HG03060 (cell line): ENCODE results near the gene HCLS1.

Source experiments
- ATAC-seq: cut with Tn5 transposase; IDR thresholded peaks from one replicate; pipeline ENCODE4 v1.9.1; 2021; ENCODE audit warnings: low read depth, moderate number of reproducible peaks; ENCODE audit not compliant: unreplicated experiment

Gene HCLS1

DNA sequence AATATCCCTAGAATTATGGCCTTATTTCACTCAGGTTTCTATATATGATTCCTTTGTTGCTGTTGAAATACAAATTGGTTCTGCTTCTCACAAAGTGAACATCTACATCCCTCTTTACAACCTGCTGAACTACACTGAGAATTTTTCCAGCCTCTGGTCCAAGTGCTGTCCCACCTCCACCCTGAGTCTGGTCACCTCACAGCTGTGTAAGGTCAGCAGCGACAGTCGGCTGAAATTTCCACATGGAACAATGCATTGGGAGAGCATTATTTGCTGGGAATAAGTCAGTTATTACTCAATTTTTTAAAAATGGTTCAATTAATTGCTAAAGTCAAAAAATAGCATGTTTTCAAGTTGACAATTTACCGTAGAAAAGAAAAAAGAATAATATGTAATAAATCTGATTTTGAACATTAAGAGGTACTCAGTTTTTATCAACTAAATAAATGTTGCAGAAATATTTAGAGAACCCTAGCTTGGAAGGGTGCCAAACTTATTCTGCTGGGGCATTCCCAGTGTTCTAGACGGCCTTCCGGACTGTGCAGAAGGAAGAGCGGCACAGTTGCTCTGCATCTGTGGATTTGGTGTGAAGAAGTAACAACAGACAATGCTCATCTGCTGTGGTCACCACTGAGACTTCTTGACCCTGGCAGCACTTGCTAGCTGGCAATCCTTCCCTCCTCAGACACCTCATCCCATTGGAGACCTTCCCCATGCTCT lies 1.8 kb downstream of the HCLS1 start:
- ATAC-seq, result no peak

DNA sequence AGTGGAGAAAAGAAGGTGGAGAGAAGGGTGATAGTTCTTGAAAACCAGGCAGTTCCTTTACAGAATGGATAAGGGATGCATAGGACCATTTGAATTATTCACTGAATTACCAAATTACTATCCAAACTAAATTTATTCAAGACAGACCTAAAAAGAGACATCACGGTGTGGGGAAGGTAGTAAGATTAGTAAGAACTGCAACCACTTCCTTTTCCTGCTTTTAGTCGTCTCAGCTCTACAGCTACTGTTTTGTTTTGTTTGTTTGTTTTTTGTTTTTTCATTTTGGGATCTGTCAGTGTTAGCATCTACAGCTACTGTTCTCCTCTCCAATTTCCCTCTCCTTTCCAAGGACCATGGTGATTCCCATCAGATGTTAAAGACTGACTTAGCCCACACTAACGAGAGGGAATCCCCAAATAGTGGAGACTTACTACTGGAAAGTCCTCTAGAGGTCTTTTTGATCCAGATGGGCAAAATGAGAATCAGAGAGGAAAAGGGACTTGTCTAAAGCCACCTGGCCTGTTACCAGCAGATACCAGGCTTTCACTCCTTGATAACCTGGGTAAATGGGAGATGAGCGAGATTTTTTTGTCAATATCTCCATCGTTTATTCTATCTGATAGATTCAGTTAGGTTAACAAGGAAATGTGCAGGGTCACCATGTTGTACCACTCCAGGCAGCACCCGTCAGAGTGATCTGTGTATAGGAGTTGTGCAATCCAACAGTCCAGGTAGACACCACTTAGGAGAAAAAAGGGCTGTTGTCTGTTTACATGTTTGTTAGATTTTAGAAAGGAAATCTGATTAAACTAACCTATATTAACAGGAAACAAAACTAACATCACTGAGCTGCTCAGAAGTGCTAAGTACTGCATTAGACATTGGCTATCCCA lies 6.0 kb downstream of the HCLS1 start:
- ATAC-seq, result peak; percentile 55

DNA sequence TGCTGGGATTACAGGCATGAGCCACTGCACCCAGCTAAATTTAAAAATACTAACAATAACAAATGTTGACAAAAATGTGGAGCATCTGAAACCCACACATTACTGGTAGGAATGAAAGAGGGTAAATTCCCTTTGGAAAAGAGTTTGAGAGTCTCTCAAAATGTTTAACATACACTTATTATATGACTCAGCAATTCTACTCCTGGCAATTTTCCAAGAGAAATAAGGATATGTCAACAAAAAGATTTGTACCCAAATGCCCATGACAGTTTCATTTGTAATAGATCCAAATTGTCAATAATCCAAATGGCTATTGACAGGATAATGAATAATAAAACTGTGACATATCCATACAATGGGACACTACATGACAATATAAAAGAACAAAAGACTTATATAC lies 9.0 kb downstream of the HCLS1 start:
- no peak for ATAC-seq

DNA sequence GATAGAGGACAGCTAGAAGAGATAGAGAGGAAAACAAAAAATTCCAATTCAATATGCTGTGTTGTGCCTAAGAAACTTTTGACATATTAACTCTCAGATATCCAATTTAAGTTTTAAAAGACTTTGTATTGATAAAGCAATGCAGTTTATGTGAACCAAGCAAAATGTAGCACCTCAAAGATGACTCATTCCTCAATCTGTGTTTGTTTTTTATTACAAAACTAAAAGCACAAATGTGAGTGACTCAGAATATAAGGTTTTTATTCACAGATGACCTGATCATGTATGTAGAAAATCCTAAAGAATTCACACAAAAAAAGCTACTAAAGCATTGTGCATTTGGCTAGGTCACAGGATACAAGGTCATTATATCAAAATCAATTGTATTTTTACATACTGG lies 11.1 kb downstream of the HCLS1 start:
- no peak for ATAC-seq

DNA sequence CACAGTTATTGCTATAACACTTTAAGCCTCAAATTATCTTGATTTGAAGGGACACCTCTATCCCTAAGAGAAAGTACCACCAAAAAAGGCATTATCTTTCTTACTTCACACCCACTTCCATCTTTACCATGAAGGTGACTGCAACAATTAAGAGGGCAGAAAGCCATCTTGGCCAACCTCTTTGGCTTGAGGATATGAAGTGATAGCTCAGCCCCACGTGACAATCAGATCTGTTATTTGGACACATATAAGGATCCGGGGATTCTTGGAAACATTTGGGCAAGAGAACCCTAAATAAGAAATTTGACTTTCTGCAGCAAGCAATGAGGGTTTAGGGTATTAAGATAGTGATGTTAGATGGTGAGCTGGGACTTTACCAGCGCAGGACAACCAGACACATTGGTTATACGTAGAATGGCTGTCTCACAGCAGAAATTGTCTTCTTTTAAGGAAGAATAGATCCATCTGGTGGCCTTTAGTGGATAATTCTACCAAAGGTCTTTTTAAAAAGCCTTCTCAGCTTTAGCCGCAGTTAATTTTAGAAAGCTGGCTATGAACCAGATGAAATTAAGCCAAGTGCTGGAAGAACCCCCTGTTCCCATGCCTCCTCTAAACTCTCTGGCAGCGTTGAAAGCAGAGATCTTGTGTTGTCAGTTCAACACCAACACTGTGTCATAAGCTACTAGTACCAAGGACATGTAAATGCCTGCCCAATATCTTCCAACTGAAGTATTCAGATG lies 12.3 kb downstream of the HCLS1 start:
- ATAC-seq, result no peak

DNA sequence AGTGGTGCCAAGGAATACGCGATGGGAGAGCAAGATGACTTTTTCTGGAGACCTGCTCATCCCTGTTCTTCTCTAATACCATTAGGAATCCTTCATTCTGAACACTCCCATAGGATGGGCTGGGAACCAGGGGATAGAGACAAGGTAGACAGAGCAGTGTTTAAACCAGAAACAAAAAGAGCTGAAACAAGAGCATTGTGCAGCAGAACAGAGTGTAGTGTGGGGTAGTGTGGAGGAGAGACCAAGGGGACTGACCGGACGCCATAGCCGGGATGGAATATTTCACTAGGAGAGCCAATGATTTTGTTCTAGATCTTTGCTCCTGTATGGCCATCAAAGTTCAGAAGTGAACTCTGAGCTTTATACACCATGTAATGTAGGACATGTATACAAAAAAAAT lies 15.6 kb downstream of the HCLS1 start:
- no peak for ATAC-seq

DNA sequence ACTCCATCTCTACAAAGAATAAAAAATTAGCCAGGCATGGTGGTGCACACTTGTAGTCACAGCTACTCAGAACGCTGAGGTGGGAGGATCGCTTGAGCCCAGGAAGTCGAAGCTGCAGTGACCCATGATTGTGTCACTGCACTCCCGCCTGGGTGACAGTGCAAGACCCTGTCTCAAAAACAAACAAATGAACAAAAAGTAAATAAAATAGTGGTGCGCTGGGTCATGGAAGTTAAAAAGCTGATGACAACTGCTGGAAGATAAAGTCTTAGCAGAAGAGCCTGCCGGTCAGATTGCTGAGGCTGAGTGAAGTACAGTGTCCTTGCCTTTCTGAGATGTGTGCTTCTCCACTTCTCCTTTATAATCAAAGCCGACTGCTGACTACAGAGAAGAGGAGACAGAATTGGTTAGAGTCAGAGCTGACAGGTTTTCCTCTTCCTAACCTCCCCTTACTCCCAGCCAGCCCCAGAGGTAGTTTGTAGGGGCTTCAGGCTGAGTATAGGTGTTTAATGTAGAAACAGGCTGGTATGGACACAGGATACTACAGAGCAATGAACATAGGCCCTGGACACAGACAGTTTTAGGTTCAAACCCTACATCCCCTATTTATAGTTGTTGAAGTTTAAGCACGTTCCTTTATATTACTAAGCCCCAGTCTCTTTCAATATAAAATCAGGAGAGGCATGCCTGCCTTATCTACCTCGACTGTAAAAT lies 17.9 kb downstream of the HCLS1 start:
- no peak for ATAC-seq

DNA sequence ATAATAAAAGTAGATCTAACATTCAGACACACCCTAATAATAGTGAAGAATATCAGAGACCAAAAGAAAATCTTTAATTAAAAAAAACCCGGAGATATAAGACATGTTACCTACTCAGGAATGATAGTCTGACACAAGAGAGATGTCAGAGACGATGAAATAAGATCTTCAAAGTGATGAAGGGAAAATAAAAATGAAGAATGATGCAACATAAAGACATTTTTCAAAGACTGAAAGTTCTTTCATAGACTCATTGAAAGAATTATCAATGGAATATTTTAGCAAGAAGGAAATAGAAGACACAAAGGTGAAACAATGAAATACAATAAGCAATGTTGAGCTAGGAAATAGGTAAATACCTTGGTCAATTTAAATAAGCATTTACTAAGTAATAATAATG lies 19.6 kb downstream of the HCLS1 start:
- no peak for ATAC-seq

DNA sequence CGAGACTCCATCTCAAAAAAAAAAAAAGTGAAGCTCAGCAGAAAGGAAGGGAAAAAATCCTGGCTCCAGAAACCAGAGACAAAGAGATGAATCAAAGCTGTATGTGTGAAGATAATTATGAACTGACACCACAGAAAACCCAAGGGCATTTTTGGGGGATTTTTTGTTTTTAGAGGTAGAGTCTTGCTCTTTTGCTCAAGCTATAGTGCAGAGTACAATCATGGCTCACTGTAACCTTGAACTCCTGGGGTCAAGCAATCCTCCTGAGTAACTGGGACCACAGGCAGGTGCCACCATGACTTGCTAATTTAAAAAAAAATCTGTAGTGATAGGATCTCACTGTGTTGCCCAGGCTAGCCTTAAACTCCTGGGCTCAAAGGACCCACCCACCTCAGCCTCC lies 22.8 kb downstream of the HCLS1 start:
- ATAC-seq, result no peak

DNA sequence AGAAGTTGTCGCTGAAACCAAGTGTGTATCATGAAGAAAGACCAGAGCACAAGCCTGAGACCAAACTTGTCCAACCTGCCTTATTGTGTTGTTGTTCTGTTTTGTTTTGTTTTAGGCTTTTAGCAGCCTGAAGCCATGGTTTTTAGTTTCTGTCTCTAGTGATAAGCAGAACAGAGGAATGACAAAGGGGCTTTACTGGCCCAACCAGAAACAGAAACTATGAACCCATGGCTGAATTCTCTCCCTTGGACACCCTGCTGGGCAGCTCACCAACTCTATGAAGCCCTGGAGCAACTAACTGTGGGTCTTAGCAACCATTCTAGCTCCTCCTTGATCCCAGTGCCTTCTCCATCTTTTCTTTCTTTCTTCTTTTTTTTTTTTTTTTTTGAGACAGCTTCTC lies 30.3 kb downstream of the HCLS1 start:
- no peak for ATAC-seq

DNA sequence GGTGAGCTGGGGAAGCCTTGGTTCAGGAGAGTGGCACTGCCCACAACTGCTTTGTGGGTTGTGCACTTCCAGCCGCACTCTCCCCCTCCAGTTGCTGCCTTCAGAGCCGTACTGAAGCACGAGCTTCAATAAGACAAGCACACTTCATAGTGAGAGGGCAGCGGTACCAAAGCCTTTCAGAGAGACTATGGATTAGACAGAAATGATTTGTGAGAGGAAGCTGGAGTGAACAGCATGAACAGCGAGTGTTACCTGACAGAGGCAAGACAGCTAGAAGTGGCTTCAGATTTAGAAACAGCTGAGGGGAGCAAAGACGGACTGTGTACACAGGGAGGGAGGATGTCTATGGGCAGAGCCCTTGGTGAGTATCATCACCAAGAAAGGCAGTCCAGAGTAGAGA lies 31.1 kb downstream of the HCLS1 start:
- ATAC-seq, result no peak

DNA sequence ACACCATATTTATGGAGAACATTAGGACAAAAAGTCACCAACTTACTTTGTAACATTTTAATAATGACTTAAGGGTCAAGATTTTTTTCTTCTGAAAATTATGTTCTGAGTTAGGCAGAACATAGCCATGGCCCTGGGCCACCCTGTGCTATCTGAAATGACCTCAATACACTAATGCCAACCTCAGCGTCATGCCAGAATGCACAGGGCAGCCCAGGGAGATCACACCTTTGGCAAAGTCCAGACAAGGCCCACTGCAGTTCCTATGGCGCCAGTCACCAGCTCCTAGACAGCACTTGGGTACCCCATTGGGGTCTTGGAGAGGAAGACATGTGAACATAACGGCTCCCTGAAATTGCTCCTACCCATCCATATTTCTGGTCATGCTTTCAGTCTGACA lies 33.1 kb downstream of the HCLS1 start:
- ATAC-seq, result no peak

DNA sequence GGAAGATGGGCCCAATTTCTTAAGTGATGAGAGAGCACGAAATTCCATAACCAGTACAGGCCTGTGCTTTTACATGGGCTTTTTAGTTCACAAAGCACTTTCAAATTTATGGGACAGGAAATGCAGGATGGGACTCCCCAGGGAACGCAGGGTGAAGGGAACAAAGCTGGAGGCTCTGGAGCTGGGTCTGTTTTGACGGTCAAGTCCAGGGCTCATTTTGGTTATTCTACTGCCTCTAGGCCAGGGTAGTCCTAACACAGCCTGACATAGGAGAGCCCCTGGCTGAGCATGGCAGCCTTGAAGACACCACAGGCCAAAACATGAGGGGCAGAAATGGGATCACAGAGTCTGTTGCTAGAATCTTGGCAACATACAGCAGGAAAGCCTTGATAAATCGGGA lies 33.5 kb downstream of the HCLS1 start:
- ATAC-seq, result no peak

DNA sequence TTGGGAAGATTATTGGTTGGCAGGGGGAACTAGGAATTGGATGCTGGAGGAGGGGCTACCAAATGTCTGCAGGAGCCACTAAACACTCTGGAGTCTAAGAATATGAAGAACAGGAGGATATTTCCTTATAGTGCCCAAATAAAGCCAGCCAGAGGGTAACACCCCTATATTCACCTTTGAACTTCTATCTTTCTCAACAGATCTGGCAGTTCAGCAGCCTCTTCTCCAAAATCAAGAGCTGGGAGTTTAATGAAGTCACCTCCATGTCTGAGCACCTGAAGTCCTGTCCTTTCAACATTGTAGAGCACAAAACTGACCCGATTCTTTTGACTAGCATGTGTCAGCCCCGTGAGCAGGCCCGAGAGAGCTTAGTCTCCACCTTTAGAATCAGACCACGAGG lies 34.2 kb downstream of the HCLS1 start:
- no peak for ATAC-seq

DNA sequence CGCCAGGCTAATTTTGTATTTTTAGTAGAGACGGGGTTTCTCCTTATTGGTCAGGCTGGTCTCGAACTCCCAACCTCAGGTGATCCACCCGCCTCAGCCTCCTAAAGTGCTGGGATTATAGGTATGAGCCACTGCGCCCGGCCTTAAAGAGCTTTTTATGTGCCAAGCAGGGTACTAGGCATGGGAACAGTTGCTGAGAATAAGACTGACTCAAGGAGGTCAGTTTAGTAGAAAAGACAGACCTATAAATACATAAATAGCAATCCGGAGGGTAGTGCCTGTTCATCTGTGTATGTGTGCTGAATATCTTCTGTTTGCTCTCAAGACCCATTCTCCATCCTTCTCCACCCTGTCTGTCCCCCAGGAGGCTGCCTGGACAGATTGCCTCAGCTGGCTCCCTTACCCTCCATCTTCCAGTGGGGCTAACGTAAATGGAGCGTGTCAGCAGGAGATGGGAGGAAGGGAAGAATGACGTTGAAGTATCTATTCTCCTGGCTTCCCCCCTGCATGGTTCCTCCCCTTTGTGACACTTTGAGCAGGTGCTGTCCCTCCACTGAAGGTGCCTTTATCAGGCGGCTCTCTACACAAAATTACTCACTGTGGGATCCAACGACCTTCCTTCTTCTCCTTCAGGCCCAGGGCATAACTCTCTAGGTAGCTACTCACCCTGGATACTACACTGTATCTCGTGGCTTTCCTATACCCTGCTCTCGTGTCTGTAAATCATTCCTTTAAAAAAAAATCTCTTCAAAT lies 36.4 kb downstream of the HCLS1 start:
- no peak for ATAC-seq

DNA sequence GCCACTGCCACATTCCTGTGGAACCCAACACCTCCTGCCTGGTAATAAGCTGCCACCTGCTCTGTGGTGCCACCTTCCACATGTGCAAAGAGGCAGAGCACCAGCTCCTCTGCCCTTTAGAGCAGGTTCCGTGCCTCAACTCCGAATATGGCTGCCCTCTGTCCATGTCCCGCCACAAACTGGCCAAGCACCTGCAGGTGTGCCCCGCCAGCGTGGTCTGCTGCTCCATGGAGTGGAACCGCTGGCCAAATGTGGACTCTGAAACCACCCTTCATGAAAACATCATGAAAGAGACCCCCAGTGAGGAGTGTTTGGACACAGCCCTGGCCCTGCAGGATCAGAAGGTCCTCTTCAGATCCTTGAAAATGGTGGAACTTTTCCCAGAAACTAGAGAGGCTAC lies 39.2 kb downstream of the HCLS1 start:
- ATAC-seq, result no peak

DNA sequence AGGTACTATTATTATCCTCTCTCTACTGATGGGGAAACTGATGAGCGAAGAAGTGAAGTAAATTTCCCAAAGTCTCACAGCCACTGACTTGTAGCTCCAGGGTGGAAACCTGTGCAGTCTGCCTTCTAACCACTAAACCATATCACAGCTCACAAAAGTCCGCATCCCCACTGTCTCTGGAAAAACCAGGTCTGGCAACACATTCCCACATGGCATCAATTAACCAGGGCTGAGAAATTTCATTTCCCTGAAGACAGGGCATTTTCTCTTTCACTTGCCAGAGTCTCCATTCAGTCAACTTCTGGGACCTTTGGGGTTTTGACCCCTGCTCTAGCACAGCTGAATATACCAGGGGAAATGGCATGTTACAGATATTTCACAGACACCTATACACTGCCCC lies 41.0 kb downstream of the HCLS1 start:
- ATAC-seq, result no peak

DNA sequence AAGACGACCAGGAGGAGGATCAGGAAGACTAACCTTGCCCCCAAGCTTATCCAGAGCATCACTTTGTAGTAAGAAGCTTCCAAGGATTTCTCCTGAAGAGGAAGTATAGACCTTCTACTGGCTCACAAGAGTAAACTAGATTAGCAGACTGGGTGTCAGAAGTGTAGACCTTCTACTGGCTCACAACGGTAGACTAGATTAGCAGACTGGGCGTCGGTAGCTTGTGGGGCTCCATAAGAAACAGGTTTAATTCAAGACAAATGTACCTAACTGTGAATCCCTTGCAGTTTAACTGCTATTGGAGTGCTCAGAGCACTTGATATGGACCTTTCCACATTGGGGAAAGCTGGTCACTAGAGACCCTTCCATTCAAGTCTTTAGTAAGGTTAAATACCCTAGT lies 54.6 kb downstream of the HCLS1 start:
- ATAC-seq, result no peak

DNA sequence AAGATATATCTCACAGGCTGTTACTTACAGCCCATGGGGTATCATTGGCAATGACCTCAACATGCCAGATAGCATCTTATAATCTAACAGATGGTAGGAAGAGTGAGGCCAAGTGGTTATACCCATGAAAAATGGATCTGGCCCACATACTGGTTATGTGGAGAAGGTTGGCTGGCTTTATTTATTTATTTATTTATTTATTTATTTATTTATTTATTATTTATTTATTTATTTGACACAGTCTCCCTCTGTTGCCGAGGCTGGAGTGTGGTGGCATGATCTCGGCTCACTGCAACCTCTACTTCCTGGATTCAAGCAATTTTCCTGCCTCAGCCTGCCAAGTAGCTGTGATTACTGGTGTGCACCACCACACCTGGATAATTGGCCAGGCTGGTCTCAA lies 55.9 kb downstream of the HCLS1 start:
- ATAC-seq, result no peak

DNA sequence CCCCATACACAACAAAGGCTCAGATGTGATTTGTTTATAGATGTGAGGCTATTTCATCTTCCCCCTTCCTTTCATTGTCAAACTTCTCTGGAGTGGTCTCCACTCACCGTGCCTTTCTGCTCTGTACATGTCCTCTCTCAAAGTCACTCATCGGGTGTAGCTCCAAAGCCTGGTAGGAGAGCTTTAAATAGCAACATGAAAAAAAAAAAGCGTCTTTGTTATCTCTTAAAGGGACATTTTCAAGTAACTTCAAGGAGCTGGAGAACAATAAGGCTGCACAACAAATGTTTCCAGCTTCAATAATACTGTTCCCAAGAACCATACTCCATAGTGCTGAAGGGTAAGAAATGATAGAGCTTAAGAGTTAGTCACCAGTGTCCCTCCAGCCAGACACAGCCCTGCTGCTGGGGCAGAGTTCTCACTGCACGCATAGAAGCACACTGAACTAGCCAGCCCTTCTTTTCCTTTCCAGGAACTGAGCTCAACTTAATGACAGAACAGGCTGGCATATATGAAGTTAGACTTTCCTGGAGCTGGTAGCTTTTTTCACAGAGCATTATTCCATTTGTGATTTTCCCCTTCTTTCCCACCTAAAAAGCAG lies 59.4 kb downstream of the HCLS1 start:
- no peak for ATAC-seq
